RCC 7860 (cell line): ENCODE results near the gene AMPD3.

Experiments
- DNase-seq: peaks from one replicate; pipeline ENCODE4 v3.0.0-alpha.2; 2015; ENCODE audit warnings: low spot score
- FAIRE-seq: peaks from 2 replicates; lab custom pipeline; 2012; peaks lifted over from hg19 to GRCh38; lab: Jason Lieb, UNC

The AMPD3 gene

GRCh38 chr11:10459029-10459970 lies 4.2 kb downstream of the AMPD3 start:
- no peak for DNase-seq
- FAIRE-seq = no peak

GRCh38 chr11:10460611-10461275 lies 5.7 kb downstream of the AMPD3 start:
- FAIRE-seq (no peak), DNase-seq (no peak)

GRCh38 chr11:10461276-10461790 lies 6.3 kb downstream of the AMPD3 start:
- no peak for DNase-seq
- no peak for FAIRE-seq

- FAIRE-seq (no peak), DNase-seq (no peak)
Observed at GRCh38 chr11:10462746-10463300, 7.8 kb downstream of the AMPD3 start.

GRCh38 chr11:10473371-10473770 lies 18.3 kb downstream of the AMPD3 start:
- FAIRE-seq (no peak), DNase-seq (no peak)

- FAIRE-seq = no peak
- no peak for DNase-seq
Observed at GRCh38 chr11:10474551-10474950, 19.5 kb downstream of the AMPD3 start.

GRCh38 chr11:10476342-10476741 lies 21.3 kb downstream of the AMPD3 start:
- no peak for FAIRE-seq
- DNase-seq = no peak

GRCh38 chr11:10476927-10477689 lies 22.0 kb downstream of the AMPD3 start:
- DNase-seq (no peak), FAIRE-seq (no peak)

GRCh38 chr11:10477690-10478046 lies 22.6 kb downstream of the AMPD3 start:
- no peak for DNase-seq
- no peak for FAIRE-seq

- FAIRE-seq = no peak
- DNase-seq = no peak
Observed at GRCh38 chr11:10478066-10478465, 23.0 kb downstream of the AMPD3 start.

GRCh38 chr11:10478574-10479550 lies 23.8 kb downstream of the AMPD3 start:
- FAIRE-seq = no peak

GRCh38 chr11:10480026-10480425 lies 25.0 kb downstream of the AMPD3 start:
- DNase-seq (no peak), FAIRE-seq (no peak)

More at GRCh38 chr11:10478574-10479550, 23.8 kb downstream of the AMPD3 start:
- DNase-seq = no peak

- DNase-seq (no peak), FAIRE-seq (no peak)
Observed at GRCh38 chr11:10480760-10481159, 25.7 kb downstream of the AMPD3 start.

- DNase-seq = no peak
Observed at GRCh38 chr11:10481560-10482349, 26.7 kb downstream of the AMPD3 start.

GRCh38 chr11:10483174-10483573 lies 28.1 kb downstream of the AMPD3 start:
- DNase-seq = no peak
- FAIRE-seq = no peak

More at GRCh38 chr11:10481560-10482349, 26.7 kb downstream of the AMPD3 start:
- FAIRE-seq = no peak

GRCh38 chr11:10483584-10483983 lies 28.5 kb downstream of the AMPD3 start:
- DNase-seq = no peak
- FAIRE-seq = no peak

GRCh38 chr11:10484461-10485180 lies 29.6 kb downstream of the AMPD3 start:
- no peak for DNase-seq
- no peak for FAIRE-seq

GRCh38 chr11:10485646-10486045 lies 30.6 kb downstream of the AMPD3 start:
- DNase-seq (no peak), FAIRE-seq (no peak)
